Astrocyte of the spinal cord (primary cell): ENCODE data around the gene ZFAND3.
"Not testable (repeated sequence)": the region's sequence is repeated elsewhere in the genome, so short reads cannot be mapped to it uniquely, and the experiment has no call there.

ENCODE experiments used
- DNase-seq: peaks from one replicate; pipeline ENCODE4 v3.0.0; 2011; ENCODE audit warnings: low read depth, low spot score
- H3K4me3 ChIP-seq: 2 replicates; pipeline ENCODE4 v1.5.1; 2011; ENCODE audit warnings: low read depth, mild to moderate bottlenecking, low read length, moderate library complexity
- in situ Hi-C: cut with HindIII; loops from 2 replicates; pipeline ENCODE4 v1.10.0; 2017; ENCODE audit warnings: low sequenced_read_pairs
- TF ChIP-seq, protein P1 (sequence below): IDR thresholded peaks from 2 replicates; pipeline ENCODE4 v1.5.1; 2012; ENCODE audit warnings: low read depth, mild to moderate bottlenecking, low read length, inconsistent platforms

ZFAND3 gene

DNA sequence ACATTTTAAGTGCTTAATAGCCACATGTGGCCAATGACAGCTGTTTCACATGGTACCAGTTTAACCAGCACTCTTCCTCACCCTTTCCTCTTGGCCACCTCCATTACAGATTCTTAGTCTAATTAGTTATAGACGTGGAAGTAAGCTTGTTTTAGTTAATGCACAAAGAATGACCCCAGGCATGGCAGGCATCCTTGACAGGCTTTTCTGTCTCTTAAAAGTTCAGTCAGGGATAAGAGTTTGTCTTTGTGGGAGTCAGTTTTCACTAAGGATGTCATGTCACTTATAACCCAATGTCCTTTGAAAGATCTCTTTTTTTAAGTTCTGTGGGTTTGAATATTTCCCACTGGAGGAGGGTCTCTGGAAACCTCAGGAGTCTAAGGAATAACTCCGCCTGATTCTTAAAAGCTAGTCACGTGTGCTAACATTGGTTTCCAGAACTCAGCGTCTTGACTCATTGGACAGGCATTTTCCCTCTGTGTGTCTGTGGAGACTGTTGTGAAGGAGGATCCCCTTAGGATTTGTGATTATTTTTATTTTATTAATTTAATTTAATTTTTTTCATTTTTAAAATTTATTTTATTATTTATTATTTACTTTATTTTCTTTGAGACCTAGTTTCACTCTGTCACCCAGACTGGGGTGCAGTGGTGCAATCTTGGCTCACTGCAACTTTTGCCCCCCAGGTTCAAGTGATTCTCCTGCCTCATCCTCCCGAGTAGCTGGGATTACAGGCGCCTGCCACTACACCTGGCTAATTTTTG, 171.4 kb downstream of the ZFAND3 start:
- TF ChIP-seq, protein P1, sequence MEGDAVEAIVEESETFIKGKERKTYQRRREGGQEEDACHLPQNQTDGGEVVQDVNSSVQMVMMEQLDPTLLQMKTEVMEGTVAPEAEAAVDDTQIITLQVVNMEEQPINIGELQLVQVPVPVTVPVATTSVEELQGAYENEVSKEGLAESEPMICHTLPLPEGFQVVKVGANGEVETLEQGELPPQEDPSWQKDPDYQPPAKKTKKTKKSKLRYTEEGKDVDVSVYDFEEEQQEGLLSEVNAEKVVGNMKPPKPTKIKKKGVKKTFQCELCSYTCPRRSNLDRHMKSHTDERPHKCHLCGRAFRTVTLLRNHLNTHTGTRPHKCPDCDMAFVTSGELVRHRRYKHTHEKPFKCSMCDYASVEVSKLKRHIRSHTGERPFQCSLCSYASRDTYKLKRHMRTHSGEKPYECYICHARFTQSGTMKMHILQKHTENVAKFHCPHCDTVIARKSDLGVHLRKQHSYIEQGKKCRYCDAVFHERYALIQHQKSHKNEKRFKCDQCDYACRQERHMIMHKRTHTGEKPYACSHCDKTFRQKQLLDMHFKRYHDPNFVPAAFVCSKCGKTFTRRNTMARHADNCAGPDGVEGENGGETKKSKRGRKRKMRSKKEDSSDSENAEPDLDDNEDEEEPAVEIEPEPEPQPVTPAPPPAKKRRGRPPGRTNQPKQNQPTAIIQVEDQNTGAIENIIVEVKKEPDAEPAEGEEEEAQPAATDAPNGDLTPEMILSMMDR: no peak
- in situ Hi-C loops: no loop called here
- DNase-seq: peak; percentile 86
- H3K4me3 ChIP-seq: no peak overlapping the region

DNA sequence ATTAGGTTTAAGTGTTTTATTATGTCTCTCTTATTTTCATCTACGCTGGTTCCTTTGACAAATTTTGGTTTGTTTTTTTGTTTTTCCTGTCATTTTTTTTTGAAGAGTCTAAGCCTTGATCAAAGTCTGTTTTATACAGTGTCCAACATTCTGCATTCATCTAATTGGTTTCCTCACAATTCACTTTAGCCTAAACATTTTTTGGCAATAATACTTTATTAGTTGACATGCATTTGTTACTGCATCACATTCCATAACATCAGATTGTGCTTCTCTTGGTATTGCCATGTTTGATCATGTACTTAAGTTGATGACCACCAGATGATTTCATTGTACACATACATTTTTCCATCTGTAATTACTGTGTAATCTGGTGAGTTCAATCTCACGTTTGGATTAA, 173.2 kb downstream of the ZFAND3 start:
- TF ChIP-seq, protein P1: no peak

DNA sequence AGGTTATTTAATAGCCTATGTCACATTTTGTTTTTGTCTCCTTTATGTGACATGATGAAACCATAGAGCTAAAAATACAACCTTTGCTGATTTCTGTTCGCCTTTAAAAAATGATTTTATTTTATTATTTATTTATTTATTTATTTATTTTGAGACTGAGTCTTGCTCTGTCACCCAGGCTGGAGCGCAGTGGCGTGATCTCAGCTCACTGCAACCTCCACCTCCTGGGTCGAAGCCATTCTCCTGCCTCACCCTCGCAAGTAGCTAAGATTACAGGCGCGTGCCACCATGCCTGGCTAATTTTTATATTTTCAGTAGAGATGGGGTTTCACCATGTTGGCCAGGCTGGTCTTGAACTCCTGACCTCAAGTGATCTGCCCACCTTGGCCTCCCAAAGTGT, 173.7 kb downstream of the ZFAND3 start:
- DNase-seq, in situ Hi-C loops, H3K4me3 ChIP-seq: not testable (repeated sequence)

More for the DNA sequence above, 173.2 kb downstream of the ZFAND3 start:
- in situ Hi-C loops: no loop called here
- H3K4me3 ChIP-seq: no peak overlapping the region
- no peak for DNase-seq

DNA sequence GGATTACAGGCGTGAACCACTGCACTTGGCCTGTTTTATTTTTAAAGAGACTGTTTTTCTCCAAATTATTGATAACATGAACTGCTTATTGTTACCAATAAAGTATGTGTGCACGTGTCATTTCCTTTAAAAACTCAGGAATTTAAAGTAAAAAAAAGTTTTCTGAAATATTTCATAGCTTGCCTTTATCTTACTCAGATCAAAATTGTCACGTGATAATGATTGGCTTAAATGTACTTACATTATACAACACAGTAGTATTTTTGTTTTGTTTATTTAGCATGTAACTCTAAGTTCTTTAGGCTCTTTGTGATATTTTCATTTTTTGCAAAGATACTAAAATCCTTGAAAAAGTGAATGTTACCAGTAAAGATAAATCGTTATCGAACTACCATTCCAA, 174.1 kb downstream of the ZFAND3 start:
- no peak for DNase-seq
- no peak overlapping the region for H3K4me3 ChIP-seq
- in situ Hi-C loops: no loop called here
- TF ChIP-seq, protein P1: no peak

DNA sequence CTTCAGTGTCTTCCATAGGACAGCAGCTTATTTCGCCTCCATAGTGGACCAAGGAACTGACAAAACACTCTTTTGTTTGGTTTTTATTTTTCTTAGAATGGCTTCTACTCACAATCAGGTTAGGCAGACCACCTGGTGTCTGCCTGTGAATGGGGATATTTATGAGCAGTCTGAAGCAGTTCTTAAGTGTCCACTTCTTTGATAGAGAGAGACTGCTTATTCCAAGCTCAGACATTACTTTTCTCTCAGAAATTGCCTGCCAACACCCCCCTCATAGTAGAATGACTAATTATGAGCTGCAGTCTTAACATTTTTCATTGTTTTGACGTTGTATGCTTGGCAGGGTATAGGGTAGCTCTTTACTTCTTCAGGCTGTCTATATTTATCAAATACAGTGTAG, 174.7 kb downstream of the ZFAND3 start:
- in situ Hi-C loops: no loop called here
- no peak overlapping the region for H3K4me3 ChIP-seq
- DNase-seq: peak; percentile 15
- TF ChIP-seq, protein P1: no peak

DNA sequence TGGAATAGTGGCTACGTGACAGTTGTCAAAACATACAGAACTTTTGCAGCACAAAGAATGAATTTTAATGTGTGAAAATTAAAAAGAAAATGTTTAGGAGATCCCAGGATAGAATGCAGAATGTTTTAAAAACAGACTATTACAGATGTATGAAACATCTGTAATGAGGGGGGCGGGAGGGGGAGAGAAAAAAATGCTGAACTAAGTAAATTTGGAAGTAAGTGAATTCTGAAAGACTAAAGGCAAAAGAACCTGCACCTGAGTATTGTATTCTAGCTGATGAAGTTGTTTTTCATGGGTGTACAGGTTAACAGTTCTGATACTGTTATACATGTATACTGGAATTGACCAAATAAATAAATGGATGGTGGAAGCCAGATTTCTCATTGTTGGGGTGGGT, 178.8 kb downstream of the ZFAND3 start:
- TF ChIP-seq, protein P1: no peak
- H3K4me3 ChIP-seq: no peak overlapping the region
- no peak for DNase-seq
- in situ Hi-C loops: no loop called here

DNA sequence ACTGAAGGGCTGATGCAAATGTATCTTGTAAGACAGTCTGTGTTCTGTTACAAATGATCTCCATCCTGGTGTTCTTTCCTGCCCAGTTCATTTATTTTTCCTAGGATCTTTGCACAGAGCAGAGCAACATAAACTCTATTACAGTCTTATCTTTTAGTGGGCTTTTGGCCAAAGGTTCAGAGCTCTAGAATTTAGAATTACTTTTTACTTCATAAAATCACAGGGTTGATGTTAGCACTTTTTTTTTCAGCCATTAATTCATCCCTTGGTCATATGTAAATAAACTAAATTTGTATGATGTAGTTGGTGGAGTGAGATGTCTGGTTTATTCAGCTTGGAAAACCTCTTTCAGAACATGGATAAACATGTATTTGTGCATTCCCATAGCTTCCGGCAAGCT, 181.9 kb downstream of the ZFAND3 start:
- no peak overlapping the region for H3K4me3 ChIP-seq
- in situ Hi-C loops: no loop called here
- TF ChIP-seq, protein P1: no peak
- no peak for DNase-seq
